ENCODE measurements around the gene LRPAP1. TPM values are rescaled to one million over a fixed set of nuclear protein-coding genes. Genes with fewer than 3 reads are reported as not detected.
"Not testable (repeated sequence)": the region's sequence is repeated elsewhere in the genome, so short reads cannot be mapped to it uniquely, and the experiment has no call there.

Gene LRPAP1
- total RNA-seq (2021; ENCODE audit: unreplicated experiment) (110 TPM), Bru-seq, nascent RNA (percentile 60 among the genes with signal in this experiment), BruChase-seq, experiment 1, labeled RNA remaining after a 2-hour chase (percentile 73 among the genes with signal in this experiment), BruChase-seq, experiment 2, labeled RNA remaining after a 6-hour chase (percentile 73 among the genes with signal in this experiment)
- polyA plus RNA-seq (2012; ENCODE audit: insufficient read length) = 148 TPM
- long read RNA-seq, full-length matches to known transcripts = 267 of 309 reads
- long read RNA-seq, partial matches to known transcripts = 18 of 309 reads
- long read RNA-seq, other reads (novel, unspliced or antisense) = 24 of 309 reads

GRCh38 chr4:3531879-3532750 lies at the start of gene LRPAP1:
Gene LRPAP1, minus strand, starts transcription at chr4:3532422. Its CDS starts 10 bp downstream, at chr4:3532412.
- H3K27ac ChIP-seq (ENCODE audit: low read length) = peak within 1 kb of the TSS; percentile 70
- no peaks in the 10 kb centered on the region for H3K27me3 ChIP-seq (ENCODE audit: control insufficient read depth, insufficient read depth, low read length)
- peak within 1 kb of the TSS; percentile 69 to 71 for H3K4me3 ChIP-seq (ENCODE audit: low read depth in 2 of 2, low read length in 2 of 2)
- no peaks in the 10 kb centered on the region for H3K9me3 ChIP-seq (ENCODE audit: control insufficient read depth, insufficient read depth, low read depth, low read length)
- ChIA-PET POLR2A (no interaction called here), CTCF (no interaction called here)
- intact Hi-C loops (cut with micrococcal nuclease; ENCODE audit: unreplicated experiment) = no loop called here
- peak; percentile 97 for ATAC-seq
- BruUV-seq (replicated peaks) = no TSS peak
- TF ChIP-seq SIN3A (IDR thresholded peaks at IDR 0.05; ENCODE audit: borderline replicate concordance, insufficient read depth, low read depth, low read length) (no peak), CTCF (IDR thresholded peaks at IDR 0.05) (no peak), REST (IDR thresholded peaks at IDR 0.05; ENCODE audit: insufficient read depth in 1 of 2, low read depth in 2 of 2, low read length in 1 of 2) (no peak), POLR2AphosphoS5 (IDR thresholded peaks at IDR 0.05; ENCODE audit: low read depth, low read length) (peak; percentile 89), TCF7L2 (IDR thresholded peaks at IDR 0.05; ENCODE audit: low read depth, low read length) (no peak)
- peak; percentile 25 for DNase-seq (ENCODE audit: low read depth, low spot score)
- in situ Hi-C loops (cut with HindIII; ENCODE audit: low pct_unique_long_range_greater_than_20kb, low sequenced_read_pairs) = no loop called here
- no peaks in the 10 kb centered on the region; the same call in 1 of the 2 replicates for H3K36me3 ChIP-seq (ENCODE audit: control insufficient read depth, insufficient read depth, low read length)
- no peaks in the 10 kb centered on the region; the same call in 1 of the 2 replicates for H3K4me1 ChIP-seq (ENCODE audit: control insufficient read depth, insufficient read depth, low read length)

GRCh38 chr4:3581334-3582090 lies 49.3 kb upstream of the LRPAP1 start:
- BruUV-seq (replicated peaks); intact Hi-C loops (cut with micrococcal nuclease; ENCODE audit: unreplicated experiment); CTCF ChIA-PET; ATAC-seq; H3K27ac ChIP-seq (ENCODE audit: low read length); H3K27me3 ChIP-seq (ENCODE audit: control insufficient read depth, insufficient read depth, low read length); H3K4me1 ChIP-seq (ENCODE audit: control insufficient read depth, insufficient read depth, low read length); POLR2A ChIA-PET; DNase-seq (ENCODE audit: low read depth, low spot score); H3K9me3 ChIP-seq (ENCODE audit: control insufficient read depth, insufficient read depth, low read depth, low read length); H3K4me3 ChIP-seq (ENCODE audit: low read depth in 2 of 2, low read length in 2 of 2); in situ Hi-C loops (cut with HindIII; ENCODE audit: low pct_unique_long_range_greater_than_20kb, low sequenced_read_pairs); H3K36me3 ChIP-seq (ENCODE audit: control insufficient read depth, insufficient read depth, low read length): not testable (repeated sequence)

GRCh38 chr4:3580859-3581258 lies 48.6 kb upstream of the LRPAP1 start:
- H3K27ac ChIP-seq (ENCODE audit: low read length); CTCF ChIA-PET; H3K4me1 ChIP-seq (ENCODE audit: control insufficient read depth, insufficient read depth, low read length); intact Hi-C loops (cut with micrococcal nuclease; ENCODE audit: unreplicated experiment); ATAC-seq; BruUV-seq (replicated peaks); POLR2A ChIA-PET; H3K9me3 ChIP-seq (ENCODE audit: control insufficient read depth, insufficient read depth, low read depth, low read length); H3K27me3 ChIP-seq (ENCODE audit: control insufficient read depth, insufficient read depth, low read length); H3K36me3 ChIP-seq (ENCODE audit: control insufficient read depth, insufficient read depth, low read length); H3K4me3 ChIP-seq (ENCODE audit: low read depth in 2 of 2, low read length in 2 of 2); in situ Hi-C loops (cut with HindIII; ENCODE audit: low pct_unique_long_range_greater_than_20kb, low sequenced_read_pairs); DNase-seq (ENCODE audit: low read depth, low spot score): not testable (repeated sequence)

- intact Hi-C loops (cut with micrococcal nuclease; ENCODE audit: unreplicated experiment); H3K36me3 ChIP-seq (ENCODE audit: control insufficient read depth, insufficient read depth, low read length); H3K27me3 ChIP-seq (ENCODE audit: control insufficient read depth, insufficient read depth, low read length); BruUV-seq (replicated peaks); POLR2A ChIA-PET; H3K4me1 ChIP-seq (ENCODE audit: control insufficient read depth, insufficient read depth, low read length); H3K27ac ChIP-seq (ENCODE audit: low read length); H3K9me3 ChIP-seq (ENCODE audit: control insufficient read depth, insufficient read depth, low read depth, low read length); CTCF ChIA-PET; DNase-seq (ENCODE audit: low read depth, low spot score); ATAC-seq; H3K4me3 ChIP-seq (ENCODE audit: low read depth in 2 of 2, low read length in 2 of 2); in situ Hi-C loops (cut with HindIII; ENCODE audit: low pct_unique_long_range_greater_than_20kb, low sequenced_read_pairs): not testable (repeated sequence)
Measured at GRCh38 chr4:3578527-3579144, 46.4 kb upstream of the LRPAP1 start.

All from Panc1 (cell line).